ENCODE results near the gene CCDC12.

- no peak for TF ChIP-seq CTCF (IDR thresholded peaks at IDR 0.05)
- no peak for TF ChIP-seq EZH2 (IDR thresholded peaks at IDR 0.05; ENCODE audit: borderline replicate concordance, insufficient read depth, low read depth, low read length, poor library complexity, severe bottlenecking)
Measured at GRCh38 chr3:46905213-46905560, 71.4 kb downstream of the CCDC12 start.

Measured in B cell (primary cell).